ENCODE data around the gene DBP.

DBP gene

GRCh38 chr19:48668761-48669160, 31.6 kb upstream of the DBP start:
- no peaks in the 10 kb centered on the region for H3K79me2 ChIP-seq (ENCODE audit: insufficient read depth, low read depth)
- H3K9ac ChIP-seq: no peak overlapping the region
- TF ChIP-seq CTCF (conservative IDR thresholded peaks at IDR 0.05; ENCODE audit: low read depth, low read length): no peak
- no peak overlapping the region for H3K4me2 ChIP-seq
- H3K4me1 ChIP-seq (ENCODE audit: low read depth, poor library complexity, severe bottlenecking): no peaks in the 10 kb centered on the region
- H3K27ac ChIP-seq: no peak overlapping the region
- no peak overlapping the region for H3K4me3 ChIP-seq (IDR thresholded peaks at IDR 0.05; ENCODE audit: insufficient read depth, low read depth, low read length)
- H4K20me1 ChIP-seq (ENCODE audit: insufficient read depth): no peaks in the 10 kb centered on the region
- H3K36me3 ChIP-seq (ENCODE audit: insufficient read depth): no peaks in the 10 kb centered on the region
- H2AFZ ChIP-seq (ENCODE audit: low read depth): no peak overlapping the region
- H3K27me3 ChIP-seq (ENCODE audit: insufficient read depth, low read depth): no peaks in the 10 kb centered on the region; the same call in 1 of the 2 replicates

- H2AFZ ChIP-seq (ENCODE audit: low read depth): no peak overlapping the region
- no peak overlapping the region for H3K4me3 ChIP-seq (IDR thresholded peaks at IDR 0.05; ENCODE audit: insufficient read depth, low read depth, low read length)
- H3K27ac ChIP-seq: no peak overlapping the region
- H3K27me3 ChIP-seq (ENCODE audit: insufficient read depth, low read depth): peaks cover 2% of the 10 kb centered on the region; the same call in 1 of the 2 replicates
- H3K36me3 ChIP-seq (ENCODE audit: insufficient read depth): no peaks in the 10 kb centered on the region
- H3K4me2 ChIP-seq: no peak overlapping the region
- no peaks in the 10 kb centered on the region for H3K4me1 ChIP-seq (ENCODE audit: low read depth, poor library complexity, severe bottlenecking)
- H3K79me2 ChIP-seq (ENCODE audit: insufficient read depth, low read depth): no peaks in the 10 kb centered on the region
- no peak overlapping the region for H3K9ac ChIP-seq
- no peak for TF ChIP-seq CTCF (conservative IDR thresholded peaks at IDR 0.05; ENCODE audit: low read depth, low read length)
- H4K20me1 ChIP-seq (ENCODE audit: insufficient read depth): no peaks in the 10 kb centered on the region
These were observed 31.2 kb upstream of the DBP start for GRCh38 chr19:48668332-48668731.

- Histone ChIP-seq H3K27ac (no peak overlapping the region), H2AFZ (ENCODE audit: low read depth) (no peak overlapping the region), H4K20me1 (ENCODE audit: insufficient read depth) (no peaks in the 10 kb centered on the region), H3K9ac (no peak overlapping the region), H3K4me1 (ENCODE audit: low read depth, poor library complexity, severe bottlenecking) (peaks cover 7% of the 10 kb centered on the region), H3K27me3 (ENCODE audit: insufficient read depth, low read depth) (peaks cover 2% of the 10 kb centered on the region; the same call in 1 of the 2 replicates), H3K4me2 (no peak overlapping the region), H3K4me3 (IDR thresholded peaks at IDR 0.05; ENCODE audit: insufficient read depth, low read depth, low read length) (no peak overlapping the region), H3K79me2 (ENCODE audit: insufficient read depth, low read depth) (no peaks in the 10 kb centered on the region), H3K36me3 (ENCODE audit: insufficient read depth) (no peaks in the 10 kb centered on the region)
- no peak for TF ChIP-seq CTCF (conservative IDR thresholded peaks at IDR 0.05; ENCODE audit: low read depth, low read length)
These were observed 28.6 kb upstream of the DBP start for GRCh38 chr19:48665786-48666185.

DNA sequence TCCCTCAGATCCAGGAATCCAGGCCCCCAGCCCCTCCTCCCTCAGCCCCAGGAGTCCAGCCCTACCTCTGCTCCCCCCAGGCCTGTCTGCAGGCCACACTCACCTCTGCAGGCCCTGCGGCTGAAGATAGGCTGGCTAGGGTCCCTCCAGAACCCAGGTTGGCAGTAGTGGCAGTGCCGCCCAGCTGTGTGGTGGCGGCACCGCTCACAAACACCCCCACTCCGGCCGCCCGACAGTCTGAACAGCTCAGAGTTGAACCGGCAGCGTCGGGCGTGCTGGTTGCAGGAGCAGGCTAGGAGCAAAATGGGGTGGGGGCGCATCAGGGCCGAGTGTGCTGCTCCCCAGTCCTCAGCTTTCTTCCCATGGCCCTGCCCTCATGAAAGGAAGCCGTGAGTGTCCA, 27.3 kb upstream of the DBP start:
- H3K27me3 ChIP-seq (ENCODE audit: insufficient read depth, low read depth): peaks cover 2% of the 10 kb centered on the region; the same call in 1 of the 2 replicates
- H3K27ac ChIP-seq: no peak overlapping the region
- H3K9ac ChIP-seq: no peak overlapping the region
- H3K4me1 ChIP-seq (ENCODE audit: low read depth, poor library complexity, severe bottlenecking): peaks cover 13% of the 10 kb centered on the region
- no peaks in the 10 kb centered on the region for H3K79me2 ChIP-seq (ENCODE audit: insufficient read depth, low read depth)
- no peak overlapping the region for H3K4me3 ChIP-seq (IDR thresholded peaks at IDR 0.05; ENCODE audit: insufficient read depth, low read depth, low read length)
- TF ChIP-seq CTCF (conservative IDR thresholded peaks at IDR 0.05; ENCODE audit: low read depth, low read length): no peak
- no peaks in the 10 kb centered on the region for H3K36me3 ChIP-seq (ENCODE audit: insufficient read depth)
- no peak overlapping the region for H3K4me2 ChIP-seq
- no peaks in the 10 kb centered on the region for H4K20me1 ChIP-seq (ENCODE audit: insufficient read depth)
- no peak overlapping the region for H2AFZ ChIP-seq (ENCODE audit: low read depth)

Measured in KMS-11 (cell line).